T-helper 2 cell treated with Interferon-gamma antibody and Interleukin-4, amounts not matched to agents 100 ng/mL and 5 ng/mL, for 36 hours (primary cell): Measurements from ENCODE around the gene S100A7A. TPM values are rescaled to one million over a fixed set of nuclear protein-coding genes. Genes with fewer than 3 reads are reported as not detected.
"Not testable (repeated sequence)": the region's sequence is repeated elsewhere in the genome, so short reads cannot be mapped to it uniquely, and the experiment has no call there.

Experiments
- intact Hi-C: fragments of 100-400 bp; cut with micrococcal nuclease; formaldehyde crosslinking; loops from one replicate; pipeline ENCODE4 v1.15.1; 2023
- total RNA-seq: library from RNA; stranded (reverse); gene quantifications from 2 replicates; pipeline ENCODE4 v1.2.3, GENCODE V29; 2022

Gene S100A7A
- total RNA-seq, 1 donor from 2014 or later, result not detected

DNA sequence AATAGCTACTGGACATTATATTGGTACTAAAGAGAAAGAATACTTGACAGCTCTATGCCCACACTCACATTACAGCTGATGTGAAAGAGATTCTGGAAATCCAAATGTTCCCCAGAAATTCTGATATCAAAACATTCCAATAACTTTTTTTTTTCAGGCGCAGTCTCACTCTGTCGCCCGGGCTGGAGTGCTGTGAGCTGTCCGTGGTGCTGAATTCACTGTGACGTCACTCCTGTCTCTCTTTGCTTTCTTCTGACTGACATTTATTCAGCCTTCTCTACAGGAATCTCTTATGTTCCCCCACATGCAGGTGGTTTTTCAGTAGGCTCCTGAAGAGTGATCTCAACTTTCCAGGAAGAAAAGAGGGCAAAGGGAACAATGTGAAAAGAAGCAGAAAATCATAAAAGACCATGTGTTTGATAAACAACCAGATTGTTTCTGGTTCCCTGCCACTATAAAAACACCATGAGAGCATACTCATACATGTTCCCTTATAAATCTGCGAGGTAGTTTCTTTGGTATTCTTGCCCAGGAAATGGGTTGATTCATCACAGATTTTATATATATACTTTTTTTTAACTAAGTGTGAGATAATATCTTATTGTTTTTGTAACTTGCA lies 6.2 kb downstream of the S100A7A start:
- intact Hi-C loops, result loop anchor here (1.0 kb wide), 1 partner anchor 30 kb away; no protein-coding TSS in a partner anchor

DNA sequence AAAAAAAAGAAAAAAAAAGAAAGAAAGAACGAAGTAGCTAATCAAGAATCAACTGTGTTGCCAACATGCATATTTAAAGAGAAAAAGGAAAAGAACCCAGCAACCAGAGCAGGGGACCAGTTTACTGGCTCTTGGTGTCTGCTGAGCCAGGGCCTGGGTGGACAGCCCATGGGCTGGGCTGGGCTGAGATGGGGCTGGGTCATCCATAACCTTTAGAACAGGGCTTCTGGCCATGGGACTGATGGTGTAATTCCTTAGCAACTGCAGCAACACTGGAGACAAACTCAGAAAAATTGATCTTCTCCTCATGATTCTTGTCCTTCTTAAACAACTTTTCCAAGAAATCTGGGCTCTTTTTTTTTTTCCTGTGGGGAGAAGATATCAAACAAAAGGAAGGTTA lies 10.5 kb downstream of the S100A7A start:
- intact Hi-C loops, result no loop called here

DNA sequence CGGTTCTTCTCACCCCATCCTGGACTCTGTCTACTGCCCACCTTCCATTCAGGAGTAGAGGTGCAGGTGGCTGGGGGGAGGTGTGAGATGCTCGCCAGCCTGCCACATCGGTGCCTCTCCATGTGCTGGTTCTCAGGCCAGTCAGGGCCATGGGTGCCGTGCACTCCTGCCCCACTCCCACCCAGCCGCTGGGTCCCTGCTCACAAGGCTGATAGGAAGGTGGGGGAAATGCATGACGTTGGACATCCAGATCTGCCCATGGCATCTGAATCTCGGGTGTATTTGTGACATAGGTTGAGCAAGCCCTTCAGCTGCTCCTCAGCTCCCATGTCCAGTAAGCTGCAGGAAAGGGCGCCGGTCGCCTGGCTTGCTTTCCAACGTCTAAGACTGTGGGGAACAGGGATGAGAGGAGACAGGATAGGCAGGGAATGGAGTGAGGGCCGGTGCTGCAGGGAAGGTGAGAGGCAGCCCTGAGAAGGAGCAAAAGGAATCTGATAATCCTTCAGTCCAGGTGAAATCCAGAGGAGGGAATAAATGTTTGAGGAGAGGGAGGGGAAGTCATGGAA lies 11.8 kb downstream of the S100A7A start:
- intact Hi-C loops, result no loop called here

DNA sequence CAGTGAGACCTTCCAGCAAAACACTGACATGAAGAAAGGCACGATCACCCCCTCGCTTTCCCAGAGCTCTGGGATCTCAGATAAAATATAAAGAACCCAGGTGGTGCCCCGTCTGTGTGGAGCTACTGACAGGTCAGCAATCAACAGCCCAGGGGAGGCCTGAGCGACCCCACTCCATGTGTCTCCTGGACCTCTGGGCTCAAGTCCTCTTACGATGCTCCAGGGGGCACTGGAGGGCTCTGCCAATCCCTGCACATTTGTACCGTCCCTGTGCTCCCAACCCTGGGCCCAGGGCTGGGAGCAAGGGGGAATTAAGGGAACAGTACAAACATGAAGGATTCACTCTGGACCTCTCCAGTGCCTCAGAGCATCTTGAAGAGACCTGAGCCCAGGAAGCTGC lies 12.5 kb downstream of the S100A7A start:
- intact Hi-C loops, result no loop called here

DNA sequence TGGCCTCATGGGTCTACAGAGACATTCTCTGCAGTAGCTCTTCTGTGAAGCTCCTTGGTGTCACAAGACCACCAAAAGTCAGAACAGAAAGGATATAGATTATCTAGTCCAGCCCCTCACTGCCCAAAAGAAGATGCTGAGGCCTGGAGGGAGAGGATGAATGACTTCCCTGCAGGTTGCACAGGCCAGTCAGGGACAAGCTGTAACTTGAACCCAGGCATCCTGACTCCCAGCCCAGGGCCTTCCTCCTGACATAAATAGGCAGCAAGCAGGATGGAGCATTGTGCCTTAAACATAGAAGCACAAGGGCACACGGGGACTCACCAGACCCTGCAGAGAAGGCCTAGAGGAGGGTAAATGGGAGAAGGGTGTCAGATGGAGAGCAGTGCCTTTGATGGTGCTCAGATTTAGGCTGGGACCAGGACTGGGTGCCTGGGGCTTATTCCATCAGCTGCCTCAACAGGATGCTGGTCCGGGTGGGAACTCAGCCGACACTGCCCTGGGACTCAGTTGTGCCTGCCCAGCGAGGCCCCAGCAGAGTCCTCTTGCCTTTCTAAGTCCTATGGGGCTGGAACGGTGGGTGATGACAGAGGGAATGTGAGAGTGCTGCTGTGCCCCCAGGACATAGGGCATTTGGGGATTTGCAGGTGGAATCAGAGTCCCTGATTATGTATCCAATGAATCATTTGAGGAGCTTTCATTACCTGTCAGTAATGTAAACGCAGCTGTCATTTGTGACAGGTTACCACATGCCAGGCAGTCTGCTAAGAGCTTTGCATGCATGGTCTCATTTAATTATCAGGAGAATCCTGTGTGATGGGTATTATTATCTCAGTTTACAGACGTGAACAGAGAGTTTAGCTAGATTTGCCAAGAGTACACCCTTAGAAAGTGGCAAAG lies 13.2 kb downstream of the S100A7A start:
- intact Hi-C loops, result no loop called here

DNA sequence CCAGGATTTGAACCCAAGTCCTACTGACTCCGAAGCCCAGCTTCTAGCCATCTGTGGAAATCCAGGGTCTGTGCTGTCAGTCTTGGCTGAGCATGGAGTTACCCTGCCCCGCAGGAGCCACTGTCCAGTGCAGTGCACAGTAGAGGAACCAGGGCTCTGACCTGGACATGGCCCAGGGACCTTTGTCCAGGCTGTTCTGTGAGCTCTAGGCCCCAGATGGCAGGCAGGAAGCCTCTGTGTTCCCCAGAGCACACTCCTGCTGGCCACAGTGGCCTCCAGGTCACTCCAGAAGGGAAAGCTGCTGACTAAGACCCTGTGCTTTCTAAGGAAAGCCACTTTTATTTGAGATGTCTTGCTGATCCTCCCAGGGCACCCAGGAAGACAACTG lies 13.8 kb downstream of the S100A7A start:
- intact Hi-C loops, result no loop called here

DNA sequence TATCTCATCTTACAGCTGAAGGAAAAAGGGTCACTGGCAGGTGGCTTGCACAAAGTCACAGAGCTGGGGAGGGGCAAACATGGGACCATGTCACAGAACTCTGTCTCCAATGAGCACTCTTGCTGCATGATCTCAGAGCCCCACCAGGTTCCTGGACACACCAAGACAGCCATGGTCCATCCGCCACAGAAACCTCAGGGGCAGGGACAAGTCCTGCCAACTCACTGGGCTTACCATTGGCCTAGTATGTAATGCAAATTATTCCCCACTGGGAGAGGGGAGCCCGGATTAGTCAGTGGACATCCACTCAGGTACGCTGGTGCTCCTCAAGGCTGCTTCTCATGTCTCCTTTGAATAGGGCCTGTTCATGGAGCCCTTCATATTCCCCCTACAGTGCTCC lies 14.2 kb downstream of the S100A7A start:
- intact Hi-C loops, result no loop called here

DNA sequence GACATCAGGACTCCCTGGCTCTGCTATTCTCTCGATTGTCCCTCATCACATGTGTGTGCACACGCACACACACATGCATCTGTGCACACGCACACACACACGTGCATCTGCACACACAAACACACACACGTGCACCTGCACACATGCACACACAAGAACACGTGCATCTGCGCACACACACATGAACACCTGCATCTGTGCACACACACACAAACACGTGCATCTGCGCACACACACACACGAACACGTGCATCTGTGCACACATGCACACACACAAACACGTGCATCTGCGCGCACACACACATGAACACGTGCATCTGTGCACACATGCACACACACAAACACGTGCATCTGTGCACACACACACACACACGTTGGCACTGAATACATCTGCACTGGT lies 14.7 kb downstream of the S100A7A start:
- intact Hi-C loops, result no loop called here

DNA sequence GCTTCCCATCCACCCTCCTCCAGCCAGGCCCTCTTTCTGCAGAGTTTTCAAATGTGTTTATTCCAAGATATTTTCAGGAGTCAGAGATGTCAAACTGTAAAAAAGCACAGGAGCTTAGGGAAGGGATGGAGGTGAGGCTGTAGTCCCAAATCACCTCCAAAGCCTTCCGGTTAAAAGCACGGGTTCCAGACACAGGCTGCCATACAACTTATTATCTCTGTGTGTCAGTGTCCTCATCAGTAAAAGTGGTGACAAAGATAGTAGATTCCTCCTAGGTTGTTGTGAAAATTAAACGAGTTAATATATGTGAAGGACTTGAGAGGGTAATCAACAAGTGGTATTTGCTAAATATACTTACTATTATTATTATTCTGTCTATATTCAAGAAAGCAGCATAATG lies 15.1 kb downstream of the S100A7A start:
- intact Hi-C loops, result no loop called here

DNA sequence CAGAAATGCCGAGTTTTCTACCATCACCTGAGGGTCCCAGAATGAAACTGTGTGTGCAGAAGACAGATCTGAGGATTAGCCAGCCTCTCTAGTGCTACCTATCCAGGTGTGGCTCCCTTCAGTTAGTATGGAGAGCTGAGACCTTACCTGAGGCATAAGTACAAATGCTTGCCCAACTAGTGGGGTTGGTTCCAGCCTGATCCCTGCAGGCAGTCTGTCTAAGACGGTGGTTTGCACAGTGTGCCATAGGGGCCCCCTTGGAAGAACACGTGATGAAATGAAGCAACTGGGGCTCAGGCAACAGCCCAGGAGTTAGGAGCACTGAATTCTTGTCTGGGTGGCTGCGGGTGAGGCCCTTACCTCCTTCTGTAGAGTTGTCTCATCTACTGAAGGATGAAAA lies 15.6 kb downstream of the S100A7A start:
- intact Hi-C loops, result no loop called here

DNA sequence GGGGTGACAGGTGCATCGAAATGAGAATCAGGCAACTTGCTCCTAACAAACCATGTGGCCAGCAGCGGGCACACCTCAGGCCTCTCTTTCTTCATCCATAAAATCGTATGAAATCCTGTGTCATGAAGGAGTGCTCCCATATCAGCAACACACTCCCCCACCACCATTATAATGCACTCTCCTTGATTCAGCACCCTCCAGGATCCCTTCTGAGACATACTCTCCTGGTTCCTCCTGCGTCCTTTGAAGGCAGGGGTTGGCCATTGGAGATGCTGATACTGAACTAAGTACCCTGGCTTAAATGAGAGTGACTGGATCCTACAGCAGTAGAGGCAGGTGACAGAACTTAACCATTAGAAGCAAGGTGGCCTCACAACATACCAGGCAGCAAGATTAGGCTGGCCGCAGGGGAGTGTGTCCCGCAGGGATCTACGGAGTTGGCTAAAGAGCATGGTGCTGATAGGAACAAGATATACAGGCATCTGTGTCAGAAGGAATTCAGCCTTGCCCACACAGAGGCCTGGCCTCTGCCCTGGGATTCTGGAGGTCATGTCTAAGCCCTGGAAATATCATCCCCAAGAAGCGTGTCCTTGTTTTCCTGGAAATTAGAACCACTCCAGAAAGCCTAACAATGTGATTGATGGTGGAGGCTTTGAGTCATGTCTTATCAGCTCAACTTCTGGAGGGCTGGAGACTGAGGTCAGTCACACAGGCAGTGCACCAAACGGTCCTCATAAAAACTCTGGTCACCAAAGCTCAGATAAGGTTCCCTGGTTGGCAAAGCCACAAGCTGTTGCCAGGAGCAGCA lies 16.8 kb downstream of the S100A7A start:
- intact Hi-C loops, result no loop called here

DNA sequence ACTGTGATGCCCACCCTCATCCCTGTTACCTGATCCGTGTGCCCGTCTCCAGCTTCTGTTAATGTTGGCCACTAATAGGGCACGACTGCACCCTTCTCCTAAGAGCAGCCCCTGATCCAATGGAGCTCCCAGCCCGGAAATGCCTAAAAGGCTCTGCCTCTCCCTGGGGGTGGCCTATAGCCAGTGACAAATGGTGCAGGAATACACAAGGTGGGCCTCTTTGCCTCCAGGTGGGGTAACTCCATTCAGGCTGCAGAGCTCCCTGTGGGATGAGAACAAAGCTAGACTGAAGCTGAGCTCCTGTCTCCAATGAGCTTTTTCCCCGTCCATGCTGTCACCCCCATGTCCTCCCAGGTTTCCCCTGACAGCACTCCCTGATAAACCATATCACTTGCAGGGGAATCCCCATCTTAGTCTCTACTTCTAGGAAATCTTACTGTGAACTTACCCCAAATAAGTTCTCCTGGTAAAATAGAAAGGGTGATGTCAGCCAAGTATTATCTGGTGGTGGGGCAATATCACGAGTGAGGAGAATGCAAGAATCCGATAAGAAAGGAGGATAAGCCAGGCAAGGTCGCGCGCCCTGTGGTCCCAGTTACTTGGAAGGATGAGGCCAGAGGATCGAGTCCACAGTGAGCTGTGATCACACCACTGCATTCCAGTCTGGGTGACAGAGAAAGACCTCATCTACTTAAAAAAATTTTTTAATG lies 18.6 kb downstream of the S100A7A start:
- intact Hi-C loops, result no loop called here

DNA sequence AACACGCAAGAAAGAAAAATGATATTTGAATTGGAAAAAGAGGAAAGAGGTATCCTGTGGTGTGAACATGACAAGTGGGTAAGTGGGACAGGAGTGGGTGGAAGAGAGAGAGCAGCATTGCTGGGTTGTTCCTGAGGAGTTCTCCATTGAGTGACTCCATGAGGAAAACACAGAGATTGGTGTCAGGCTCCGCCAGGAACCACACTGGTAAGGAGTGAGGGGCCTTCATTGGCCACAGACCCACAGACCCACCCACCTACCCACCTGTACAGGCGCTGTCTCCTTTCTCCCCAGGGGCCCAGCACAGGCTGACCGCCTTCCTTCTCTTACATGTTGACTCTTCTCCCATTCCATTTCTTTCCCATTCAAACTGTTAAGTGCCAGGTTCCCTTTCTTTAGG lies 20.9 kb downstream of the S100A7A start:
- intact Hi-C loops, result no loop called here

DNA sequence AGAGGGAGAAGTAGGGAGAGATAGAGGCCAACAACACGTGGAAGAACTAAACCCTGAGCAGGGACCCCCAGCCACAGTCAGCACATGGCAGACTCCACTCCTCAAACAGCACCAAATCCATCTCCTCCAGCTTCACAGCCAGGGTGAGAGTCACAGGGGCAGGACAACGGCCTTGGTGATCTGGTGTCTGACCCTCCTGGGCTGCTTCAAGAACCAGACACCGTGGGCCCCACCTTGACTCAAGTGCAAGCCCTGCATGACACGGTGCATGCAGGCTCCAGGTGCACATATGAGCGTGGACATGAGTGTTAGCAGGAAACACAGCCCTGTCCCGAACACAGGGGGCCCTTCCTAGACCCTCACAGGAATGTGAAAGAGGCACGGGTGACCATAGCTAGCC lies 22.3 kb downstream of the S100A7A start:
- intact Hi-C loops, result no loop called here

DNA sequence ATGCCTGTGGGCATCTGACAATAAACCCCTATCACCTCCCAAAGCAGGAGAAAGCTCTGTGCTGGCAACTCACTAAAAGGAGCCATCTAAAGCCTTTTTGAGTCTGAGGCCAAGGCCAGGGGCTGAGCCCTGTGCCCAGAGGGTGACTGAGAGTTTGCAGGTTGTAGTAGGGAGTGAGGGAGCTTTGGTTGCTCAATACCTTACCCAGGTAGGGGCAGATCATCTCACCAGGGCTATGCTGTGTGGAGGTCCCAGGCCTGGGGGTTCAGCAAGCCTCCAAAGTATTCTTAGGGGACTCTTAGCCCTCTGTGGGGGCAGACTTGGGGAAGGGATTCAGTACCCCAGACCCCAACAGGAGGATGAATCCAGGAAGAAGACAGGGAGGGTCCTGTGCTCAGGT lies 23.0 kb downstream of the S100A7A start:
- intact Hi-C loops, result no loop called here

DNA sequence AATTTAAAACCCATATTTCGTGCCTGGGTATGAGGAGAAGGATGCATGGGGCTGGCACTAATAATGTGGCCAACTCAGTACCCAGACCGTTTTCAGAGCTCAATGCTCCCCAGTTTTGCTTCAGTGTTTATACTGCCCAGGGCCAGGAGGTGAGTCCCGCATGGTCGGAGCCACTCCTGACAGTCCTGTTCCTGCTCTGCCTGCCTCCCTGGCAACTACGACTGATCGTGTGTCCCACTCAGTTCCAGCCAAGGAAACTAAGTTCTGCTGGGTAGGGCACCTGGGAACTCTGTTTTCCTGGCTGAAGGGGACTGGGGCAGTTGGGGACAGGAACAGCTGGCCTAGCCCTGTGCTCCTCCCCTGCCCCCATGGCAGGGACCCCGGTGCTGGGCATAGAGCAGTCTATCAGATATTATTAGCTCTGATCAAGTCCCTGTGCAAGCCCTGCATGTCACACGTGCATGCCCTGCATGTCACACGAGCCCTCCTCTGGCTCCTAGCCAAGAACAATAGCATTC lies 25.0 kb downstream of the S100A7A start:
- intact Hi-C loops, result no loop called here

DNA sequence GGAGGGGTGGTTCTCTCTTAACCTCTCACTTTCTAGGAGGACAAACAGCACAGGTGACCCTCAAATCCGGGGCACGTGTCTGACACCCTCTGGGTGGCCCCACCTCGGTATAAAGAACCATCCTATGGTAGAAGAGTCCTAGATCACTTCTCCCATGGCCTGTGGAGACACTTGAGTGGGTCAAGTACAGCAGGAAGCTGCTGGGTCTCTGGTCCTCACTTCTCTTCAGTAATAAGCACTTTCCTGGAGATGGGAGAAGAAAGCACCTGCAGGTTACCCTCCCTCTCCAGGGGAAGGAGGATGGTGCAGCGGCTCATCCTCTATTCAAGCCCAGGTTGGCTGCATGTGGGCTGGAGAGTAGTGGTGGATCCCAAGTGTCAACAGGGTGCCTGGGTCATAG lies 27.2 kb downstream of the S100A7A start:
- intact Hi-C loops, result no loop called here

DNA sequence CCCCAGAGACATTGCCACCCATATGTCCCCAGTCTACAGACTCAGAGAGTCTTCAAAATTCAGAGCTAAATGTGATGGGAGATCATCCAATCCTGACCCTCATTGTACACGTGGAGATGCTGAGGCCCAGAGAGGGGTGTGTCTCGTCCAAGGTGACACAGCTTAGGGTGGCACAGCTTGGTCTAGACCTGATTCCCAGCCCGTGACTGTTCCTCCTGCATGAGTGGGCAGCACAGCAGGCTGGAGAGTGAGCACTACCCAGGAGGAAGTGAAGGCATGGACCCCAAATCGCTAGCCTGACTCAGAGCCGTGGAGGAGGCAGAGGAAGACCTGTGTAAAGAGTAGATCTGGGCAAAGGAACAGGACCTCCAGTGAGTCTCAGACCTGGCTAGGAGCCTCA lies 27.8 kb downstream of the S100A7A start:
- intact Hi-C loops, result no loop called here

DNA sequence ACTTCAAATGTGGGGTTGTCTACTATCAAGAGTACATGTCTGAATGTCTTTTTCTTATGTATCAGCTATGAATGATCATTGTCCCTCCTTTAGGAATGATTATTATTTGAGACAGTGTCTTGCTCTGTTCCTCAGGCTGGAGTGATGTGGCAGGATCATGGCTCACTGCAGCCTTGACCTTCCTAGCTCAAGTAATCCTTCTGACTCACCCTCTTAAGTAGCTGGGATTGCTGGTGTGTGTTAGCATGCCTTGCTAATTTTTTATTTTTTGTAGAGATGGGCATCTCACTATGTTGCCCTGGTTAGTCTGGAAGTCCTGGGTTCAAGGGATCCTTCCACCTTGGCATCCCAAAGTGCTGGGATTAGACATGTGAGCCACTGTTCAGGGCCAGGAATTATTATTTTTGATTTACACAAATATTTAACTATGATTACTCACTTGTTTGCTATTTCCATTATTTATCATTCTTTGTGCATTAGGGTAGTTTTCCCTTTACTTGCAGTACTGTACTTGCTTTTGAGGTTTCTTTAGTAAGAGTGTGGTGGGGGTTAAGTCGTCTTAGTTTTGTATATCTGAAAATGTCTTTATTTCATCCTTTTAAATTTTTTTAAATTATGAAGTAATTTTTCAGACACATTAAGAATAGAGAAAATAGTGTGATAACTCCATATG lies 31.3 kb downstream of the S100A7A start:
- intact Hi-C loops, result no loop called here

DNA sequence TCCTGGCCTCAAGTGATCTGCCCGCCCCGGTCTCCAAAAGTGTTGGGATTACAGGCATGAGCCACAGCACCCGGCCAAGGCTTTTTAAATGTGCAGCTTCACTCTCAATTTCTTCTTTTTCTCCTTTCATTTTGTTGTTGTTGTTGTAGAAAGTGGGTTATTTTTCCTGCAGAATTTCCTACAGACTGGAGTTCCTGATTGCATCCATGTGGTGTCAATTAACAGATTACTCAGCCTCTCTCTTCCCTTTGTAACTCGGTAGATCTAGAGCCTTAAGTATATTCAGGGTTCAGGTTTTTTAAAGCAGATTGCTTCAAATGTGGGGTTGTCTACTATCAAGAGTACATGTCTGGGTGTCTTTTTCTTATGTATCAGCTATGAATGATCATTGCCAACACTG lies 32.5 kb downstream of the S100A7A start:
- intact Hi-C loops, result not testable (repeated sequence)
